Measurements from ENCODE around the gene CEP128.

The CEP128 gene

DNA sequence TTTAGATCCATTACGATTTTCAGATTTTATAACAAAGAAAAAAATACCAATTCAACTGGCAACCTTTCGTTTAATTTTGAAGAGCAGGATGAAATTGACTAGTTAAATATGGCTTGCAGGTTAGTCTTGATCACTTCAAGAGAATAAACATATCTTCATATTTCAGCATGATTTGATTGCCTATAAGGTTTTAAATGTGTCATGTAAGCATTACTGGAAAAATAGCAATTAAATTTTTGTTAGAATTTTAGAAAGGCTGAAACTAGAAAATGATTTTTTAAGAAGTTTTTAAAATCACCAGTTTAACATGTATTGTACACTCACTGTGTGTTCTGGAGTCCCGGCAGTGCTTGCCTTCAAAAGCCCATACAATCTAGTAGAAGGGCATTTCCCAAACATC, 420.1 kb downstream of the CEP128 start:
- no peak overlapping the region for H3K27ac ChIP-seq
- no peak overlapping the region for H3K4me3 ChIP-seq (ENCODE audit: low read depth, low read length)
- no peaks in the 10 kb centered on the region; the same call in 1 of the 2 replicates for H3K36me3 ChIP-seq
- no peak for DNase-seq
- no peaks in the 10 kb centered on the region for H3K9me3 ChIP-seq (ENCODE audit: severe bottlenecking)
- no peaks in the 10 kb centered on the region for H3K27me3 ChIP-seq (ENCODE audit: insufficient read depth, low read depth, severe bottlenecking)
- TF ChIP-seq, protein P1, sequence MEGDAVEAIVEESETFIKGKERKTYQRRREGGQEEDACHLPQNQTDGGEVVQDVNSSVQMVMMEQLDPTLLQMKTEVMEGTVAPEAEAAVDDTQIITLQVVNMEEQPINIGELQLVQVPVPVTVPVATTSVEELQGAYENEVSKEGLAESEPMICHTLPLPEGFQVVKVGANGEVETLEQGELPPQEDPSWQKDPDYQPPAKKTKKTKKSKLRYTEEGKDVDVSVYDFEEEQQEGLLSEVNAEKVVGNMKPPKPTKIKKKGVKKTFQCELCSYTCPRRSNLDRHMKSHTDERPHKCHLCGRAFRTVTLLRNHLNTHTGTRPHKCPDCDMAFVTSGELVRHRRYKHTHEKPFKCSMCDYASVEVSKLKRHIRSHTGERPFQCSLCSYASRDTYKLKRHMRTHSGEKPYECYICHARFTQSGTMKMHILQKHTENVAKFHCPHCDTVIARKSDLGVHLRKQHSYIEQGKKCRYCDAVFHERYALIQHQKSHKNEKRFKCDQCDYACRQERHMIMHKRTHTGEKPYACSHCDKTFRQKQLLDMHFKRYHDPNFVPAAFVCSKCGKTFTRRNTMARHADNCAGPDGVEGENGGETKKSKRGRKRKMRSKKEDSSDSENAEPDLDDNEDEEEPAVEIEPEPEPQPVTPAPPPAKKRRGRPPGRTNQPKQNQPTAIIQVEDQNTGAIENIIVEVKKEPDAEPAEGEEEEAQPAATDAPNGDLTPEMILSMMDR (IDR thresholded peaks at IDR 0.05; ENCODE audit: low read depth, low read length) = no peak

- Histone ChIP-seq H3K4me3 (ENCODE audit: low read depth, low read length) (no peak overlapping the region), H3K9me3 (ENCODE audit: severe bottlenecking) (no peaks in the 10 kb centered on the region), H3K27me3 (ENCODE audit: insufficient read depth, low read depth, severe bottlenecking) (no peaks in the 10 kb centered on the region), H3K36me3 (no peaks in the 10 kb centered on the region; the same call in 1 of the 2 replicates), H3K27ac (no peak overlapping the region)
- no peak for DNase-seq
- TF ChIP-seq, protein P1 (IDR thresholded peaks at IDR 0.05; ENCODE audit: low read depth, low read length) = no peak
These were observed 422.5 kb downstream of the CEP128 start for GRCh38 chr14:80519002-80519401.

- no peak for DNase-seq
- no peaks in the 10 kb centered on the region; the same call in 1 of the 2 replicates for H3K36me3 ChIP-seq
- H3K27ac ChIP-seq = no peak overlapping the region
- no peaks in the 10 kb centered on the region for H3K9me3 ChIP-seq (ENCODE audit: severe bottlenecking)
- H3K27me3 ChIP-seq (ENCODE audit: insufficient read depth, low read depth, severe bottlenecking) = no peaks in the 10 kb centered on the region
- H3K4me3 ChIP-seq (ENCODE audit: low read depth, low read length) = no peak overlapping the region
- TF ChIP-seq, protein P1 (IDR thresholded peaks at IDR 0.05; ENCODE audit: low read depth, low read length) = no peak
These were observed 423.4 kb downstream of the CEP128 start for GRCh38 chr14:80518173-80518572.

GRCh38 chr14:80507292-80507869, 434.2 kb downstream of the CEP128 start:
- TF ChIP-seq, protein P1 (IDR thresholded peaks at IDR 0.05; ENCODE audit: low read depth, low read length) = no peak

DNA sequence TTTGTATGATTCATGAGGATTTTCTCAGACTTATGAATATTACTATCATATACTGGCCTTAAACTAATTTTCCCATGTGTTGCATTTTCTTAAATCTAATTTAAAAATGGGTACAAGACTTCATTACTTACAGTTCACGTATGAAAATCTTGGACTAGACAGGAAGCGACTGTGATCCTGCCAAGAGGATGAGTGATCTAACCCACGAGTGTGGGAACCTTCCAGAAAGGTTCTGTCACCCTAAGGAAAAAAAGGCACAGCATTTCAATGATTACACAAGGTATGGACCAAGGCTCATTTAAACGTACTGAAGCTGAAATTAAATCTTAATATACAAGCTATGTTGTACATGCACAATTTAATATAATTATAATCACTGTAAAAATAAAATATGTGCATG, 436.8 kb downstream of the CEP128 start:
- H3K27ac ChIP-seq = no peak overlapping the region
- no peaks in the 10 kb centered on the region for H3K9me3 ChIP-seq (ENCODE audit: severe bottlenecking)
- no peak for DNase-seq
- TF ChIP-seq, protein P1 (IDR thresholded peaks at IDR 0.05; ENCODE audit: low read depth, low read length) = no peak
- H3K36me3 ChIP-seq = no peaks in the 10 kb centered on the region
- no peak overlapping the region for H3K4me3 ChIP-seq (ENCODE audit: low read depth, low read length)
- H3K27me3 ChIP-seq (ENCODE audit: insufficient read depth, low read depth, severe bottlenecking) = no peaks in the 10 kb centered on the region

More at GRCh38 chr14:80507292-80507869, 434.2 kb downstream of the CEP128 start:
- Histone ChIP-seq H3K36me3 (no peaks in the 10 kb centered on the region), H3K4me3 (ENCODE audit: low read depth, low read length) (no peak overlapping the region), H3K27ac (no peak overlapping the region), H3K27me3 (ENCODE audit: insufficient read depth, low read depth, severe bottlenecking) (no peaks in the 10 kb centered on the region), H3K9me3 (ENCODE audit: severe bottlenecking) (no peaks in the 10 kb centered on the region)
- no peak for DNase-seq

- no peak for DNase-seq
These were observed 443.0 kb downstream of the CEP128 start for GRCh38 chr14:80498533-80498932.

More at GRCh38 chr14:80498533-80498932, 443.0 kb downstream of the CEP128 start:
- no peak overlapping the region for H3K4me3 ChIP-seq (ENCODE audit: low read depth, low read length)
- no peak overlapping the region for H3K27ac ChIP-seq
- H3K27me3 ChIP-seq (ENCODE audit: insufficient read depth, low read depth, severe bottlenecking) = no peaks in the 10 kb centered on the region
- H3K36me3 ChIP-seq = no peaks in the 10 kb centered on the region
- H3K9me3 ChIP-seq (ENCODE audit: severe bottlenecking) = no peaks in the 10 kb centered on the region
- TF ChIP-seq, protein P1 (IDR thresholded peaks at IDR 0.05; ENCODE audit: low read depth, low read length) = no peak

All from WERI-Rb-1 (cell line).